B cell (primary cell): ENCODE data around the gene MTHFR. TPM values are rescaled to one million over a fixed set of nuclear protein-coding genes. Genes with fewer than 3 reads are reported as not detected.

ENCODE experiments used
- ATAC-seq: fragments of 200-7000 bp; cut with Tn5 transposase; one replicate; pipeline ENCODE4 v1.10.0; 2021; ENCODE audit warnings: low read depth, mild to moderate bottlenecking, moderate number of reproducible peaks, moderate library complexity
- CTCF ChIA-PET: fragments of 350-600 bp; sonication (Branson Sonifier 250); formaldehyde crosslinking; loops from one replicate; lab custom pipeline; 2021; ENCODE audit warnings: antibody characterized with exemption, inconsistent platforms; lab: Charles Lee
- POLR2A ChIA-PET: fragments of 350-600 bp; sonication (Branson Sonifier 250); formaldehyde crosslinking; loops from one replicate; lab custom pipeline; 2021; ENCODE audit warnings: antibody characterized with exemption; lab: Charles Lee
- DNase-seq: peaks from one replicate; pipeline ENCODE4 v3.0.0; 2013
- H2AFZ ChIP-seq: 2 replicates; pipeline ENCODE4 v1.6.1; 2012; ENCODE audit warnings: mild to moderate bottlenecking, low read depth, low read length; ENCODE audit not compliant: insufficient read depth, poor library complexity, severe bottlenecking
- H3K27ac ChIP-seq, 2 donors: 1 replicate in 1 of 2; 2 replicates in 1 of 2; pipeline ENCODE4 v1.5.1; 2012 to 2013; ENCODE audit warnings: low read length in 2 of 2, mild to moderate bottlenecking in 2 of 2, moderate library complexity in 1 of 2
- H3K27me3 ChIP-seq, 4 experiments: fragments of 200-600 bp in 1 of 4; sonication (generic) in 1 of 4; replicated peaks in 1 of 4; 1 replicate in 2 of 4; 2 replicates in 2 of 4; pipeline versions ENCODE4 v1.6.1 to v1.7.0; 2013 to 2016; ENCODE audit warnings: low read length in 3 of 4, mild to moderate bottlenecking in 2 of 4, mixed read lengths in 1 of 4, moderate library complexity in 1 of 4; ENCODE audit not compliant: insufficient read depth in 4 of 4, control insufficient read depth in 3 of 4; ENCODE audit errors: control extremely low read depth in 1 of 4
- H3K36me3 ChIP-seq, 2 experiments: replicated peaks in 1 of 2; 1 replicate in 1 of 2; 2 replicates in 1 of 2; pipeline versions ENCODE4 v1.6.1 to v1.7.1; 2013; ENCODE audit warnings: low read length in 1 of 2; ENCODE audit not compliant: insufficient read depth in 2 of 2, control insufficient read depth in 1 of 2; ENCODE audit errors: control extremely low read depth in 1 of 2, extremely low read depth in 1 of 2
- H3K4me1 ChIP-seq, 2 donors: fragments of 200-600 bp in 1 of 2; sonication (generic) in 1 of 2; 1 replicate in 1 of 2; 2 replicates in 1 of 2; pipeline versions ENCODE4 v1.5.1 to v1.6.1; 2013 to 2017; ENCODE audit warnings: low read length in 2 of 2; ENCODE audit not compliant: control insufficient read depth in 2 of 2, insufficient read depth in 2 of 2
- H3K4me2 ChIP-seq: replicated peaks from 2 replicates; pipeline ENCODE3; 2012; ENCODE audit warnings: mild to moderate bottlenecking, low read depth, low read length; ENCODE audit not compliant: poor library complexity, severe bottlenecking
- H3K4me3 ChIP-seq, 5 experiments: fragments of 200-600 bp in 1 of 5; sonication (generic) in 1 of 5; 1 replicate in 3 of 5; 2 replicates in 2 of 5; pipeline versions ENCODE4 v1.5.1 to v1.7.0; 2011 to 2016; ENCODE audit warnings: low read length in 4 of 5, mild to moderate bottlenecking in 4 of 5, low read depth in 2 of 5, control low read depth in 1 of 5, moderate library complexity in 1 of 5; ENCODE audit not compliant: insufficient read depth in 1 of 5; ENCODE audit errors: control extremely low read depth in 1 of 5, extremely low read depth in 1 of 5
- H3K79me2 ChIP-seq: fragments of 200-600 bp; sonication (generic); one replicate; pipeline ENCODE4 v1.6.0; 2016; ENCODE audit warnings: low read length; ENCODE audit not compliant: control insufficient read depth, insufficient read depth
- H3K9ac ChIP-seq: fragments of 200-600 bp; sonication (generic); 2 replicates; pipeline ENCODE4 v1.6.1; 2017; ENCODE audit warnings: mild to moderate bottlenecking, low read length, moderate library complexity
- H3K9me3 ChIP-seq, 3 donors: one replicate each; pipeline versions ENCODE4 v1.6.1 to v1.7.1; 2013; ENCODE audit warnings: low read length in 2 of 3; ENCODE audit not compliant: control insufficient read depth in 2 of 3, insufficient read depth in 1 of 3; ENCODE audit errors: control extremely low read depth in 1 of 3
- H4K20me1 ChIP-seq: 2 replicates; pipeline ENCODE4 v1.6.0; 2012; ENCODE audit warnings: mild to moderate bottlenecking, low read length; ENCODE audit not compliant: insufficient read depth, control insufficient read depth, poor library complexity, severe bottlenecking
- H3K27ac Mint-ChIP-seq: one replicate; pipeline ENCODE4 v1.8.0; 2021; ENCODE audit warnings: mixed read lengths
- H3K27me3 Mint-ChIP-seq: one replicate; pipeline ENCODE4 v1.8.0; 2021; ENCODE audit warnings: mixed read lengths
- H3K4me1 Mint-ChIP-seq: one replicate; pipeline ENCODE4 v1.8.0; 2021; ENCODE audit warnings: mixed read lengths
- H3K4me3 Mint-ChIP-seq: one replicate; pipeline ENCODE4 v1.8.0; 2021; ENCODE audit warnings: mixed read lengths
- H3K9me3 Mint-ChIP-seq: one replicate; pipeline ENCODE4 v1.8.0; 2022; ENCODE audit warnings: mixed read lengths; ENCODE audit not compliant: insufficient read depth
- CTCF ChIP-seq: fragments of 200-600 bp; IDR thresholded peaks from one replicate; pipeline ENCODE4 v1.8.0; 2022; ENCODE audit warnings: antibody characterized with exemption, mild to moderate bottlenecking
- EZH2 ChIP-seq: IDR thresholded peaks from 2 replicates; pipeline ENCODE4 v1.6.1; 2012; ENCODE audit warnings: borderline replicate concordance, low read depth, mild to moderate bottlenecking, moderate library complexity, low read length; ENCODE audit not compliant: insufficient read depth, poor library complexity, severe bottlenecking
- WGBS: methylation state at CpG from one replicate; pipeline ENCODE4 v1.1.5; 2013; ENCODE audit warnings: missing lambda C conversion rate; ENCODE audit not compliant: insufficient coverage; 5-methylcytosine and 5-hydroxymethylcytosine counted together
- intact Hi-C: fragments of 100-400 bp; cut with micrococcal nuclease; formaldehyde crosslinking; loops from one replicate; pipeline ENCODE4 v1.10.0; 2022
- polyA plus RNA-seq: library from polyadenylated mRNA; depleted of rRNA; stranded (reverse); fragments of >200 nt; gene quantifications from 2 replicates; pipeline ENCODE4 v1.2.3, GENCODE V29; 2012
- total RNA-seq, 2 donors: library from RNA; stranded (reverse); fragments of 120-200 nt in 1 of 2; gene quantifications; 1 replicate in 1 of 2; 2 replicates in 1 of 2; pipeline versions ENCODE4 v1.2.3 to v1.2.4, GENCODE V29; 2013 to 2022

The MTHFR gene
- total and polyA plus RNA-seq, 2 donors (not counting 1 experiment from before 2014, with no cell fraction given) = 35.8 to 114 TPM

- Mint-ChIP-seq H3K27ac (no peak overlapping the region), H3K27me3 (no peaks in the 10 kb centered on the region), H3K9me3 (no peaks in the 10 kb centered on the region), H3K4me3 (no peak overlapping the region), H3K4me1 (peaks cover 27% of the 10 kb centered on the region)
- WGBS = 97% methylated on average over 17 of the region's 20 CpGs
- Histone ChIP-seq H3K4me3 (no peak overlapping the region), H3K79me2 (no peaks in the 10 kb centered on the region), H4K20me1 (peaks cover 27% of the 10 kb centered on the region), H3K9ac (no peak overlapping the region), H3K9me3 (no peaks in the 10 kb centered on the region), H3K36me3 (peaks cover 0 to 81% of the 10 kb centered on the region in 2 experiments), H3K27me3 (no peaks in the 10 kb centered on the region), H3K4me2 (no peak overlapping the region), H3K4me1 (peaks cover 14 to 22% of the 10 kb centered on the region in 2 donors), H3K27ac (no peak overlapping the region), H2AFZ (no peak overlapping the region)
- ATAC-seq (no peak), DNase-seq (no peak)
- CTCF ChIA-PET = interaction anchor here (1.0 to 5.0 kb wide), 7 partner anchors 9 to 802 kb away, joined by 3 to 36 read pairs (median 4); partner anchors contain the start of genes CLCN6, MTHFR and NPPA
- intact Hi-C loops = no loop called here
- POLR2A ChIA-PET = no interaction called here
- no peak for TF ChIP-seq CTCF
- no peak for TF ChIP-seq EZH2
Observed at GRCh38 chr1:11839727-11840705, 34.3 kb upstream of the MTHFR start.
